HG02973 (cell line): ENCODE data around the gene KRT36.

Experiments used
- ATAC-seq: cut with Tn5 transposase; IDR thresholded peaks from one replicate; pipeline ENCODE4 v1.9.1; 2021; ENCODE audit warnings: moderate library complexity; ENCODE audit not compliant: unreplicated experiment

The KRT36 gene

GRCh38 chr17:41489531-41489930, at the start of gene KRT36:
KRT36 (minus strand) TSS chr17:41489910; CDS start chr17:41489864, 46 bp downstream.
- no peak for ATAC-seq

GRCh38 chr17:41539071-41539492, 49.4 kb upstream of the KRT36 start:
- no peak for ATAC-seq

GRCh38 chr17:41538565-41538991, 48.9 kb upstream of the KRT36 start:
- ATAC-seq, result no peak

- ATAC-seq, result no peak
These were observed 48.3 kb upstream of the KRT36 start for GRCh38 chr17:41537990-41538389.

GRCh38 chr17:41537614-41537954, 47.9 kb upstream of the KRT36 start:
- ATAC-seq, result no peak

GRCh38 chr17:41536741-41537613, 47.3 kb upstream of the KRT36 start:
- no peak for ATAC-seq

GRCh38 chr17:41535764-41536481, 46.2 kb upstream of the KRT36 start:
- no peak for ATAC-seq

- ATAC-seq, result no peak
These were observed 45.3 kb upstream of the KRT36 start for GRCh38 chr17:41534899-41535546.

GRCh38 chr17:41533613-41534012, 43.9 kb upstream of the KRT36 start:
- no peak for ATAC-seq

- ATAC-seq, result no peak
These were observed 43.3 kb upstream of the KRT36 start for GRCh38 chr17:41532947-41533570.

- ATAC-seq, result no peak
These were observed 42.3 kb upstream of the KRT36 start for GRCh38 chr17:41531993-41532392.

GRCh38 chr17:41530062-41531048, 40.6 kb upstream of the KRT36 start:
- no peak for ATAC-seq

- ATAC-seq, result no peak
These were observed 39.8 kb upstream of the KRT36 start for GRCh38 chr17:41529491-41529915.

GRCh38 chr17:41528959-41529353, 39.2 kb upstream of the KRT36 start:
- no peak for ATAC-seq

GRCh38 chr17:41527063-41528023, 37.6 kb upstream of the KRT36 start:
- no peak for ATAC-seq

- ATAC-seq, result no peak
These were observed 34.6 kb upstream of the KRT36 start for GRCh38 chr17:41524261-41524660.

- no peak for ATAC-seq
These were observed 34.1 kb upstream of the KRT36 start for GRCh38 chr17:41523787-41524186.

GRCh38 chr17:41523225-41523593, 33.5 kb upstream of the KRT36 start:
- ATAC-seq, result no peak
